Measurements from ENCODE around the gene ACADVL. TPM values are rescaled to one million over a fixed set of nuclear protein-coding genes. Genes with fewer than 3 reads are reported as not detected.
A peak's percentile ranks its signal among the peaks of the same experiment; 100 is the strongest.

ACADVL gene
- total and polyA plus RNA-seq, 2 of the 4 experiments (the other 2 are of a cell fraction): 139 to 752 TPM

DNA sequence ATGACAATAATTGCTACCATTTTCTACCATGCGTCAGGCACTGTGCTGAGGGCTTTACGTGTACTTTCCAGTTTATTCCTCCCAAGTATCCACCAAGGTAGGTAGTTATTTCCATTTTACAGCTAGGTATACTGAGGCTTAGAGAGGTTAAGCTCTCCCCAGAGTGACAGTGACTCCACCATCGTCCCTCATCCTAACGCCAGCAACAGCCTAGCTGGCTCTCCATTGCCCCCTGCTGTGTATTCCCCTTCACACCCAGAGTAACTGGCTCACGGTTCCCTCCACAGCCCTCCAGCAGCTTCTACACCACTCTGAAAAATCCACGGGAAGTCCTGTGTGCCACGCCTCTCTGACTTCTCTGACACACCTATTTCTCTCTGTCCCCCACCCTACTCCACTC, 33.5 kb upstream of the ACADVL start:
- peak; percentile 50; the same call in 1 of the 2 replicates for ATAC-seq (ENCODE audit: low read depth)
- H4K91ac ChIP-seq (ENCODE audit: insufficient read depth, low read depth, low read length): no peak overlapping the region
- no peak overlapping the region for H3K27ac ChIP-seq (ENCODE audit: insufficient read depth, low read length)
- no peak overlapping the region for H2BK120ac ChIP-seq (ENCODE audit: low read depth, low read length)
- no peak overlapping the region for H3K4me2 ChIP-seq (ENCODE audit: low read depth, low read length)
- in situ Hi-C loops (cut with MboI; ENCODE audit: low sequenced_read_pairs) (no loop called here), dilution Hi-C loops (cut with HindIII; ENCODE audit: low sequenced_read_pairs, unreplicated experiment) (no loop called here), intact Hi-C loops (cut with micrococcal nuclease) (no loop called here)
- H2BK20ac ChIP-seq (ENCODE audit: low read depth, low read length): no peak overlapping the region
- no peak overlapping the region for H2BK5ac ChIP-seq (ENCODE audit: low read depth, low read length, poor library complexity, severe bottlenecking)
- no peak overlapping the region for H3K14ac ChIP-seq (replicated peaks; ENCODE audit: low read depth, low read length)
- no peaks in the 10 kb centered on the region; a peak in 2 of 4 replicates for H3K79me1 ChIP-seq (ENCODE audit: low read depth in 1 of 2, low read length in 2 of 2)
- H2BK15ac ChIP-seq (ENCODE audit: low read depth, low read length): no peak overlapping the region
- H3K9me3 ChIP-seq (ENCODE audit: control insufficient read depth, insufficient read depth, low read length): no peaks in the 10 kb centered on the region
- H3K9me1 ChIP-seq (ENCODE audit: insufficient read depth, low read length): no peaks in the 10 kb centered on the region; the same call in 1 of the 2 replicates
- no peak overlapping the region for H3K18ac ChIP-seq (ENCODE audit: low read depth, low read length)
- H4K20me1 ChIP-seq (ENCODE audit: insufficient read depth, low read length): peaks cover 3% of the 10 kb centered on the region; the same call in 1 of the 2 replicates
- no peak overlapping the region for H3K56ac ChIP-seq (ENCODE audit: extremely low read depth, insufficient read depth, low read length)
- no peaks in the 10 kb centered on the region for H3K27me3 ChIP-seq (ENCODE audit: control insufficient read depth, insufficient read depth, low read length)
- H4K8ac ChIP-seq (ENCODE audit: low read depth in 2 of 2, low read length in 2 of 2): no peak overlapping the region
- 65% methylated on average over 4 of the region's 7 CpGs; no CpG with 5 or more reads in 1 of the 2 experiments for WGBS, 2 experiments (ENCODE audit: extremely low coverage in 2 of 2, insufficient read length in 1 of 2)
- H4K5ac ChIP-seq (ENCODE audit: low read depth, low read length): no peak overlapping the region
- H3K4ac ChIP-seq (ENCODE audit: low read depth, low read length): no peak overlapping the region
- no peak for DNase-seq
- no peak overlapping the region for H2AK9ac ChIP-seq (replicated peaks; ENCODE audit: low read depth, low read length, poor library complexity)
- no peak overlapping the region for H3K4me3 ChIP-seq (ENCODE audit: insufficient read depth, low read depth, low read length)
- peaks cover 18% of the 10 kb centered on the region for H3K36me3 ChIP-seq (ENCODE audit: control insufficient read depth, insufficient read depth, low read length)
- no peak for TF ChIP-seq CEBPB (IDR thresholded peaks at IDR 0.05; ENCODE audit: low read depth, low read length)
- TF ChIP-seq, protein P1, sequence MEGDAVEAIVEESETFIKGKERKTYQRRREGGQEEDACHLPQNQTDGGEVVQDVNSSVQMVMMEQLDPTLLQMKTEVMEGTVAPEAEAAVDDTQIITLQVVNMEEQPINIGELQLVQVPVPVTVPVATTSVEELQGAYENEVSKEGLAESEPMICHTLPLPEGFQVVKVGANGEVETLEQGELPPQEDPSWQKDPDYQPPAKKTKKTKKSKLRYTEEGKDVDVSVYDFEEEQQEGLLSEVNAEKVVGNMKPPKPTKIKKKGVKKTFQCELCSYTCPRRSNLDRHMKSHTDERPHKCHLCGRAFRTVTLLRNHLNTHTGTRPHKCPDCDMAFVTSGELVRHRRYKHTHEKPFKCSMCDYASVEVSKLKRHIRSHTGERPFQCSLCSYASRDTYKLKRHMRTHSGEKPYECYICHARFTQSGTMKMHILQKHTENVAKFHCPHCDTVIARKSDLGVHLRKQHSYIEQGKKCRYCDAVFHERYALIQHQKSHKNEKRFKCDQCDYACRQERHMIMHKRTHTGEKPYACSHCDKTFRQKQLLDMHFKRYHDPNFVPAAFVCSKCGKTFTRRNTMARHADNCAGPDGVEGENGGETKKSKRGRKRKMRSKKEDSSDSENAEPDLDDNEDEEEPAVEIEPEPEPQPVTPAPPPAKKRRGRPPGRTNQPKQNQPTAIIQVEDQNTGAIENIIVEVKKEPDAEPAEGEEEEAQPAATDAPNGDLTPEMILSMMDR (conservative IDR thresholded peaks at IDR 0.05; ENCODE audit: low read depth, low read length): peak; percentile 22; the same call in 1 of the 2 replicates
- no peaks in the 10 kb centered on the region for H3K4me1 ChIP-seq (ENCODE audit: control insufficient read depth, insufficient read depth, low read length)
- H3K23ac ChIP-seq (ENCODE audit: low read depth, low read length): no peak overlapping the region
- ChIA-PET CTCF (interaction anchor here (1.4 kb wide), 1 partner anchor 141 kb away, joined by 3 read pairs; no protein-coding TSS in a partner anchor), POLR2A (ENCODE audit: unreplicated experiment) (no interaction called here)
- no peak overlapping the region for H3K9ac ChIP-seq (ENCODE audit: low read depth, low read length)
- no TSS peak for BruUV-seq (replicated peaks)
- H2AK5ac ChIP-seq (ENCODE audit: low read depth, low read length): no peak overlapping the region
- H2AFZ ChIP-seq (replicated peaks; ENCODE audit: low read length, poor library complexity): no peak overlapping the region

Measured in IMR-90 (cell line).